ENCODE data around the gene TSPAN32.
"Not testable (repeated sequence)": the region's sequence is repeated elsewhere in the genome, so short reads cannot be mapped to it uniquely, and the experiment has no call there.

The TSPAN32 gene

DNA sequence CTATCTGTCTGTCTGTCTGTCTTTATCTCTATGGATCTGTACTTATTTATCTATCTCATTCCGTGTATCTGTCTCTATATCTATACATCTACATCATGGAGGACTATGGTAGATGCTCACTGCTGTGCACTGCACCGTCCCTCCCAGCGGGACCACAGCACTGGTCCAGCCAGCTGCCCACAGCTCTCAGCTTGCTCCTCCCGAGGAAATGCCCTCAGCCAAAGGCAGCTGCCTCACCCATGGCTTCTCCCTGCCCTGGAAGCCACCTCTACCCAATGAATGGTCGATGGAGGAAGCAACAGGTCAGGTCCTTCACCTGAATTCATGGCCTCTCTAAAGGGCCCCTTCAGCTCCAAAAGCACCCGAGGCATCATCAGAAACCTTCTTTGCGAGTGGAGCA, 60.6 kb downstream of the TSPAN32 start:
- DNase-seq (ENCODE audit: low read depth in 1 of 2, low spot score in 1 of 2): no peak

- DNase-seq (ENCODE audit: low read depth in 1 of 2, low spot score in 1 of 2): no peak
Observed at GRCh38 chr11:2363130-2363529, 61.3 kb downstream of the TSPAN32 start.

DNA sequence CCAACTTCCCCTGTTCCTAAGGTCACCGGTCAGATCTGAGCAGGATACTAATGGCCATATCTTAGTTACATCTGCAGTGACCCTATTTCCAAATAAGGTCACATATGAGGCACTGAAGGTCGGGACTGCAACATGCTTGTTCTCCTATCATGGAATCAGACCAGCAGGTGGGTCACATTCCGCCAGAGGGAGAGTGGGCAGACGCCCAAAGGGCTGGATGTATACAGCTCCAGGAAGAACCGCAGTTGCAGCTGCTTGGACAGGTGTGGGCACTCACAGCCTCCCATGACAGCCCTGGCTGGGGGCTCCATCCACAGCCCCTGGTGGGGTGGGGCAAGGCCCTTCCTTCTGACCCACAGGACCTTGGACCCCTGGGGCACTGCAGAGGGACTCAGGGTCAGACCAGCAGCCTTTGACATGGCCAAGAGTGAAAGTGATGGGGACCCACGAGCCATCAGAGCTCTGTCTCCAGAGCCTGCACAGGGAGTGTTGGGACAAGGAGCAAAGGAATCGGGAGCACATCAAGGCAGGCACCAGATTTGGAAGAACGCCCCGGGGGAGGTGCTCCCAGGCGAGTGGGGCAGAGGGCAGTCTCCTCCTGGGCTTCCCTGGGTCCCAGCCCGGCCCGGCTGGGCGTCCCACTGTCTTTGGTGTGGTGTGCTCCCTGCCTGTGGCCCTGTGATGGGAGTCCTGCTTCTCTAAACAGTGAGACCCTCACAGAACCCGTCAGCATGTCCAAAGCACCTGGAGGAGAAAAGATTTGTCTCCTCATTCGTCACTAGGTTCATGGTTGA, 62.0 kb downstream of the TSPAN32 start:
- no peak for DNase-seq (ENCODE audit: low read depth in 1 of 2, low spot score in 1 of 2)

DNA sequence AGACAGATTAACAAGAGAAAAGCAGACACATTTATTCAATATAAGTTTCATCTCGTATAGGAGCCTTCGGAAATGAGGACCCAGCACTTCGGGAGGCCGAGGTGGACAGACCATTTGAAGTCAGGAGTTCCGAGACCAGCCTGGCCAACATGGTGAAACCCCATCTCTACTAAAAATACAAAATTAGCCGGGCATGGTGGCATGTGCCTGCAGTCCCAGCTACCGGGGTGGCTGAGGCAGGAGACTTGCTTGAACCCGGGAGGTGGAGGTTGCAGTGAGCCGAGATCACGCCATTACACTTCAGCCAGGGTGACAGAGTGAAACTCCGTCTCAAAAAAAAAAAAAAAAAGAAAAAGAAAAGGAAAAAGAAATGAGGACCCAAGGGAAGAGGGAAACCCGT, 62.6 kb downstream of the TSPAN32 start:
- not testable (repeated sequence) for DNase-seq (ENCODE audit: low read depth in 1 of 2, low spot score in 1 of 2)

DNA sequence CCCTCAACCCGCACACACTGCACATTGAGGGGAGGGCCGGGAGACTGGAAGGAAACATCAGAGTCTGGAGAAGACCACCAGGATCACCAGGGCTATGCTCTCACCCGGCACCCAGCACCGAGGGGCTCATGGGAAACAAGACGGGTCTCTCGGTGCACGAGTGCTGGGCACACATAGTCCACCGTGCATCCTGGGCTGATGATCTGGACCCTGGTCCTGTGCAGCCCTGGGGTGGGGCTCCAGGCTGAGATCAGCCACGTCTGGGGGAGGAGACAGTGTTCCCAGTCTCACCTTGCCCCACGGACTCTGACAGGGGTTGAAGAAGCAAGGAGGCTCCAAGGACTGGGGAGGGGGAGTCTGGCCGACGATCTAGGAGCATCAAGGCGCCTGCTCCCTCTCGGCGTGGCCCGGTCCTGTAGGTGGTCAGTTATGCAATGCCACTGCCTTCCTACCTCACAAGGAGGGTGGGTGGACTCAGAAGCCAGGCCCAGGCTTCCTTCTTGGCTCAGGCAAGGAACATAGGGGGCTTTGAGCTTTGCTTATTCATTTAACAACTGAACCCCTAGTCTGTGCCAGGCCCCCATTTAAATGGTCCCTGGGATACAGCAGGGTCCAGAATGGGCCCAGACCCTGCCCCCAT, 63.9 kb downstream of the TSPAN32 start:
- no peak for DNase-seq (ENCODE audit: low read depth in 1 of 2, low spot score in 1 of 2)

DNA sequence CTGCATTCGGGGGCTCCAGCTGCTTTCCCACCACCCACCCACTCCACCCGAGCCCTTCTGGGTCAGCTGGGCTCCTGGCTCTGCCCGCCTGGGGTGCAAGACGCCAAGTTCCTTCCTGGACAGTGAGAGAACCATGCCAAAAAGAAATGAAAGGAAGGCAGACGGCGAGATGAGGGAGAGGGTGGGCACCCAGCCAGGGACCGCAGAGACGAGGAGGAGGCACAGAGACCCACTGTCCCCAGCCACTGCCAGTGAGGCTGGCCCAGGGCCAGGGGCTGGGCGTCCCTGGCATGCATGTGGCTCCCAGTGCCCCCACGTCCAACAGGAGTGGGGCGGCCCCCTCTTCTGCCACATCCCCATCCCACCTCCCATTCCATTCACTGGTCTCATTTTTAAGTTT, 64.5 kb downstream of the TSPAN32 start:
- no peak for DNase-seq (ENCODE audit: low read depth in 1 of 2, low spot score in 1 of 2)

DNA sequence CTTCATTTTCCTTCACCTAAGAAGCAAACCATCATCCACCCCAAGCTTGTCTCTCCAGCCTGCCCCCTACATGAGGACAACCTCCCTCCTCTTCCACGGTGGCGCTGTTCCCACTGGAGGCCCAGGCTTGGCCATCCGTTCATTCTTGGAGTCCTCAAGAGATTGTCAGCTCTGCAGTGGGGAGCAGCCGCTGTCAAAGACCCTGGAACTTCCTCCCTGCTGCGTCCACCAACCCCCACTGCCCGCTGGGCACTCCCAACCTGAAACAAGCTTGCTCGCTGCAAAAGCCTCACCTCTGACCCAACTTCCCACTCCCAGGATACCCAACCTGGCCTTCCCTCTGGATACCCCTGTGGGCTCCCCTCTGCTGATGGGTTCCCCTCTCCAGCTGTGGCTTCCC, 64.9 kb downstream of the TSPAN32 start:
- DNase-seq (ENCODE audit: low read depth in 1 of 2, low spot score in 1 of 2): no peak

DNA sequence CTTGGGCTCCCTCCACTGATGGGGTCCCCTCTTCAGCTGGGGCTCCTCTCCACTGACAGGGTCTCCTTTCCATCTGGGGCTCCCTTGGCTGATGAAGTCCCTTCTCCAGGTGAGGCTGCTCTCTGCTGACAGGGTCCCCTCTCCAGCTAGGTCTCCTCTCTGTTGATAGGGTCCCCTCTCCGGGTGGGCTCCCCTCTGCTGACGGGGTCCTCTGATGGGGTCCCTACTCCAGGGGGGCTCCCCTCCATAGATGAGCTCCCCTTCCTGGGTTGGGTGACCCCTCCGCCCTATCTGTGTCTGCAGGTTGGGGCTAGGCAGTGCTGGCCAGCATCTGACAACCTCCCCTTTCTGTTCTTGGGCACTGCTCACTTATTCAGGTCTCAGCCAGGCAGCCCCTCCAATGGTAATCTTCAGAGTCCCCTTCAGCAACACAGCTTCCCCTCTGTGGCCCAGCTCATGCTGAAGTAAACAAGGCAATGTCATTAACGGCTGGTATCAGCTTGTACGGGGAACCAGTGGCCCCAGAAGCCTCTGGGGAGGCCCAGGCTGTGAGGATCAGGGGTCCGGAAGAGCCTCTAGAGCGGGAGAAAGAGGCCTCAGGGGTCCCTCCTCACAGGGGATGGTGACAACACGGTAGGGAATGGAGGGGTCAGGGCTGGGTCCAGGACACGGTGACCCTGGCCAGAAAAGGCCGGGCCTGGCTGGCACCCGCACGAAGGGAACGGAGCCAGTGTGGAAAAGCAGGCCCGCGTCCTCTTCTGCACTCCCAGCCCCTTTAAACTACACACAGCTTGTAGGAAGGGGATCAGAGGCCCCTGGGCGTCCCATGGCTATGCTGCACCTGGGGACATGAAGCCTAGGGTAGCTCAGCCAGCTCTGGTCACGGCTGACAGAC, 65.7 kb downstream of the TSPAN32 start:
- no peak for DNase-seq (ENCODE audit: low read depth in 1 of 2, low spot score in 1 of 2)

Data from stimulated activated CD4-positive, alpha-beta T cell treated with anti-CD3 and anti-CD28 coated beads, Interleukin-15, amount 100 ng/mL, for 1 hour (primary cell).